IMR-90 (cell line): ENCODE measurements around the gene RNF112. TPM values are rescaled to one million over a fixed set of nuclear protein-coding genes. Genes with fewer than 3 reads are reported as not detected.

Source experiments
- ATAC-seq: fragments of 200-7000 bp; cut with Tn5 transposase; 2 replicates; pipeline ENCODE4 v1.9.1; 2020; ENCODE audit warnings: low read depth, mild to moderate bottlenecking, moderate library complexity
- BruUV-seq: library from RNA; stranded (reverse); fragments of 400-500 nt; replicated peaks from 2 replicates; lab custom pipeline; 2021; lab: Mats Ljungman, UMichigan
- CTCF ChIA-PET: fragments of 300-600 bp; formaldehyde crosslinking; extraction: SDS; loops from one replicate; lab custom pipeline; 2021; ENCODE audit warnings: antibody characterized with exemption; lab: Yijun Ruan, JAX
- POLR2A ChIA-PET: fragments of 300-600 bp; sonication (Branson Sonifier 250); formaldehyde crosslinking; loops from one replicate; lab custom pipeline; 2022; ENCODE audit warnings: antibody characterized with exemption; ENCODE audit not compliant: unreplicated experiment; lab: Charles Lee
- DNase-seq: peaks from one replicate; pipeline ENCODE4 v3.0.0; 2013
- H2AFZ ChIP-seq: replicated peaks from 2 replicates; pipeline ENCODE3; 2013; ENCODE audit warnings: low read length, mild to moderate bottlenecking; ENCODE audit not compliant: poor library complexity
- H2AK5ac ChIP-seq: 2 replicates; pipeline ENCODE4 v1.6.1; 2013; ENCODE audit warnings: low read depth, low read length, inconsistent platforms
- H2AK9ac ChIP-seq: replicated peaks from 2 replicates; pipeline ENCODE3; 2013; ENCODE audit warnings: mild to moderate bottlenecking, low read depth, low read length, moderate library complexity; ENCODE audit not compliant: poor library complexity
- H2BK120ac ChIP-seq: 2 replicates; pipeline ENCODE4 v1.6.1; 2013; ENCODE audit warnings: low read depth, low read length, inconsistent platforms
- H2BK15ac ChIP-seq: 3 replicates; pipeline ENCODE4 v1.6.1; 2013; ENCODE audit warnings: low read depth, low read length, inconsistent platforms
- H2BK20ac ChIP-seq: 2 replicates; pipeline ENCODE4 v1.6.1; 2013; ENCODE audit warnings: low read depth, mild to moderate bottlenecking, inconsistent platforms, low read length, moderate library complexity
- H2BK5ac ChIP-seq: 2 replicates; pipeline ENCODE4 v1.6.1; 2013; ENCODE audit warnings: mild to moderate bottlenecking, low read depth, low read length, inconsistent platforms; ENCODE audit not compliant: poor library complexity, severe bottlenecking
- H3K14ac ChIP-seq: replicated peaks from 2 replicates; pipeline ENCODE4 v1.6.1; 2013; ENCODE audit warnings: low read depth, low read length, inconsistent platforms
- H3K18ac ChIP-seq: 2 replicates; pipeline ENCODE4 v1.6.1; 2013; ENCODE audit warnings: low read depth, low read length, control low read depth
- H3K23ac ChIP-seq: 2 replicates; pipeline ENCODE4 v1.6.1; 2013; ENCODE audit warnings: low read depth, low read length, inconsistent platforms
- H3K27ac ChIP-seq: 2 replicates; pipeline ENCODE4 v1.5.1; 2013; ENCODE audit warnings: mild to moderate bottlenecking, control low read depth, low read length; ENCODE audit not compliant: insufficient read depth
- H3K27me3 ChIP-seq: 2 replicates; pipeline ENCODE4 v1.6.1; 2013; ENCODE audit warnings: low read length; ENCODE audit not compliant: control insufficient read depth, insufficient read depth
- H3K36me3 ChIP-seq: 2 replicates; pipeline ENCODE4 v1.6.1; 2013; ENCODE audit warnings: low read length, mixed read lengths; ENCODE audit not compliant: control insufficient read depth, insufficient read depth
- H3K4ac ChIP-seq: 2 replicates; pipeline ENCODE4 v1.6.1; 2013; ENCODE audit warnings: low read depth, low read length, inconsistent platforms
- H3K4me1 ChIP-seq: 2 replicates; pipeline ENCODE4 v1.6.1; 2013; ENCODE audit warnings: low read length, mixed read lengths; ENCODE audit not compliant: control insufficient read depth, insufficient read depth
- H3K4me2 ChIP-seq: 2 replicates; pipeline ENCODE4 v1.6.1; 2013; ENCODE audit warnings: low read depth, mild to moderate bottlenecking, control low read depth, low read length, moderate library complexity
- H3K4me3 ChIP-seq: 2 replicates; pipeline ENCODE4 v1.5.1; 2013; ENCODE audit warnings: low read depth, mild to moderate bottlenecking, control low read depth, low read length, moderate library complexity; ENCODE audit not compliant: insufficient read depth
- H3K56ac ChIP-seq: 2 replicates; pipeline ENCODE4 v1.6.1; 2013; ENCODE audit warnings: low read length, inconsistent platforms; ENCODE audit not compliant: insufficient read depth; ENCODE audit errors: extremely low read depth
- H3K79me1 ChIP-seq, 2 experiments: 2 replicates each; pipeline ENCODE4 v1.6.1; 2013; ENCODE audit warnings: low read length in 2 of 2, inconsistent platforms in 1 of 2, low read depth in 1 of 2
- H3K9ac ChIP-seq: 2 replicates; pipeline ENCODE4 v1.6.1; 2013; ENCODE audit warnings: low read depth, low read length, control low read depth
- H3K9me1 ChIP-seq: 2 replicates; pipeline ENCODE4 v1.6.1; 2013; ENCODE audit warnings: low read length, inconsistent platforms; ENCODE audit not compliant: insufficient read depth
- H3K9me3 ChIP-seq: 2 replicates; pipeline ENCODE4 v1.6.1; 2013; ENCODE audit warnings: low read length; ENCODE audit not compliant: control insufficient read depth, insufficient read depth
- H4K20me1 ChIP-seq: 2 replicates; pipeline ENCODE4 v1.6.1; 2013; ENCODE audit warnings: low read length, inconsistent platforms; ENCODE audit not compliant: insufficient read depth
- H4K5ac ChIP-seq: 2 replicates; pipeline ENCODE4 v1.6.1; 2013; ENCODE audit warnings: mild to moderate bottlenecking, low read depth, low read length, control low read depth
- H4K8ac ChIP-seq, 2 experiments: 2 replicates each; pipeline ENCODE4 v1.6.1; 2013; ENCODE audit warnings: low read depth in 2 of 2, low read length in 2 of 2, control low read depth in 1 of 2, inconsistent platforms in 1 of 2
- H4K91ac ChIP-seq: 2 replicates; pipeline ENCODE4 v1.6.1; 2013; ENCODE audit warnings: low read depth, low read length, inconsistent platforms; ENCODE audit not compliant: insufficient read depth
- CEBPB ChIP-seq: IDR thresholded peaks from 2 replicates; pipeline ENCODE4 v1.6.1; 2012; ENCODE audit warnings: low read depth, low read length, improper control_type of control experiment
- CHD1 ChIP-seq: IDR thresholded peaks from 2 replicates; pipeline ENCODE4 v1.6.1; 2012; ENCODE audit warnings: low read depth, low read length, improper control_type of control experiment
- FOS ChIP-seq: fragments of 150-350 bp; IDR thresholded peaks from 2 replicates; pipeline ENCODE4 v1.6.1; 2016; ENCODE audit warnings: low read depth, low read length
- MAFK ChIP-seq: IDR thresholded peaks from 2 replicates; pipeline ENCODE4 v1.6.1; 2012; ENCODE audit warnings: low read depth, low read length, improper control_type of control experiment
- MAZ ChIP-seq: IDR thresholded peaks from 2 replicates; pipeline ENCODE4 v1.6.1; 2012; ENCODE audit warnings: low read depth, mild to moderate bottlenecking, low read length, improper control_type of control experiment, moderate library complexity, borderline replicate concordance
- MXI1 ChIP-seq: IDR thresholded peaks from 2 replicates; pipeline ENCODE4 v1.6.1; 2012; ENCODE audit warnings: low read depth, mild to moderate bottlenecking, low read length, moderate library complexity, borderline replicate concordance
- RCOR1 ChIP-seq: IDR thresholded peaks from 2 replicates; pipeline ENCODE4 v1.6.1; 2012; ENCODE audit warnings: mild to moderate bottlenecking, low read length, improper control_type of control experiment; ENCODE audit not compliant: insufficient replicate concordance
- SMC3 ChIP-seq: fragments of 150-350 bp; IDR thresholded peaks from 2 replicates; pipeline ENCODE4 v1.6.1; 2016; ENCODE audit warnings: low read depth, mild to moderate bottlenecking, antibody characterized with exemption, low read length, moderate library complexity
- WGBS, 2 experiments: methylation state at CpG; one replicate each; pipeline versions ENCODE4 v1.1.5 to v1.1.7; 2013; ENCODE audit warnings: missing lambda C conversion rate in 2 of 2; ENCODE audit not compliant: insufficient read length in 1 of 2; ENCODE audit errors: extremely low coverage in 2 of 2; 5-methylcytosine and 5-hydroxymethylcytosine counted together
- dilution Hi-C: fragments of 300-500 bp; cut with HindIII; formaldehyde crosslinking; loops from one replicate; pipeline ENCODE4 v1.14.3; 2018; ENCODE audit warnings: low sequenced_read_pairs; ENCODE audit not compliant: unreplicated experiment
- in situ Hi-C: fragments of 300-500 bp; cut with MboI; formaldehyde crosslinking; loops from 3 replicates; pipeline ENCODE4 v1.14.3; 2019; ENCODE audit warnings: low sequenced_read_pairs, inconsistent platforms, mixed read lengths
- intact Hi-C: fragments of 100-400 bp; cut with micrococcal nuclease; formaldehyde crosslinking; loops from 2 replicates; pipeline ENCODE4 v1.10.0; 2022
- polyA plus RNA-seq, 3 experiments: library from polyadenylated mRNA; depleted of rRNA; stranded (reverse); fragments of >200 nt; gene quantifications; 2 replicates each; pipeline ENCODE4 v1.2.3, GENCODE V29; 2012; ENCODE audit warnings: low replicate concordance in 1 of 3
- total RNA-seq: library from RNA; depleted of rRNA; stranded (reverse); fragments of >200 nt; gene quantifications from 2 replicates; pipeline ENCODE4 v1.2.3, GENCODE V29; 2012

The RNF112 gene
- total and polyA plus RNA-seq, 2 of the 4 experiments (the other 2 are of a cell fraction): 2.5 to 5.7 TPM

DNA sequence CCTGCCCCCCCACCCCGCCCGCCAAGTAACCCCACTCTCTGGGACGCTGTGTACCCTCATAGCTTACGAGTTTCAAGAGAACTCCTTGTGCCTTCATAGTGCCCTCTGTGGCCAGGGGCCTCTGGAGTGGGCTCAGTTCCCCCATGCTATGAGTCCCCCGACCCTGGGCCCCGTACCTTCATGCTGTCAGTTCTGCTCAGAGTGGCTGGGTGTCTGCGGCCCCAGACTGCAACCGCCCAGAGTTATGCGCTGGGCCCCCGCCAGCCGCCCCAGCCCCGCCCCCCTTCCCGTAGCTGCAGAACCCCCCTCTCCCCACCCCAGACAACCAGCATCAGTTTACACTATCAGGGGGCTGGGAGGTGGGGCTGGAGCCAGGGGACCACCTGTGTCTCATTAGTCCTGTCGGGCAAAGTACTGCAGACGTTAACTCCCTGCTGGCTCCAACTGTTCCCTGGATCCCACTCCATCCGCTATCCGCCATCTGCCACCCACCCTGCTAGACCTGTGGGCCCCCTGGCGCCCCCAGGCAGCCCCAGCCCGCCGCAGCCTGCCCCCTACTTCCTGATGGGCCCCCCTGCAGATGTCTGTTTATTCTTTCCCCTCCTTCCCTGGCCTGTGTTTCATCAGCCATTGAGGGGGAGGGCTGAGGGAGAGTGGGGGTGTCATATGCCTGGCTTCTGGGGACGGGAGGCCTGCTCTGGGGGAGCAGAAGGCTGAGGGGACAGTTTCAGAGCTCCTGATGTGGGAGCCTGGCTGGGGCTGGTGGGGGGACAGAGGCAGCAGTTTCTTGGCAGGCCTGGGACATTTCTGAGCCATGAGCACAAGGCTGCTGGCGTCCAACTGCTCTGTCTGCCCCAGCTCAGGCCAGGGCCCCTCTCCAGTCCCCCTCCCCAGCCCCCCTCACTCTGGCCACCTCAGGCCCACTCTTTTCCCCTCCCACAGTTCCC, 23.8 kb upstream of the RNF112 start, which contains the start of gene MFAP4:
TSS of gene MFAP4 (minus strand) at position 217 of the 947 bp plus-strand sequence. CDS start at position 182, 35 bp downstream.
- Histone ChIP-seq H3K27ac (peak within 1 kb of the TSS; percentile 96), H3K27me3 (no peaks in the 10 kb centered on the region), H2BK15ac (peak within 1 kb of the TSS; percentile 76; the same call in 2 of the 3 replicates), H2BK120ac (peak within 1 kb of the TSS; percentile 86), H4K91ac (peak within 1 kb of the TSS; percentile 94), H3K18ac (peak within 1 kb of the TSS; percentile 92), H2BK5ac (peak within 1 kb of the TSS; percentile 98), H3K14ac (peak within 1 kb of the TSS; percentile 93), H2BK20ac (peak within 1 kb of the TSS; percentile 84), H3K79me1 (peaks cover 13 to 40% of the 10 kb centered on the region in 2 experiments), H2AK9ac (peak within 1 kb of the TSS; percentile 98), H3K4me3 (peak within 1 kb of the TSS; percentile 57), H3K4ac (peak within 1 kb of the TSS; percentile 91), H3K4me2 (peak within 1 kb of the TSS; percentile 81), H4K8ac (peak within 1 kb of the TSS; percentile 29 to 87), H3K56ac (peak within 1 kb of the TSS; percentile 70), H4K20me1 (peaks cover 19% of the 10 kb centered on the region), H3K9me1 (peaks cover 43% of the 10 kb centered on the region), H3K4me1 (peaks cover 52% of the 10 kb centered on the region), H2AFZ (peak within 1 kb of the TSS; percentile 85), H3K36me3 (peaks cover 35% of the 10 kb centered on the region), H4K5ac (peak within 1 kb of the TSS; percentile 87), H2AK5ac (peak within 1 kb of the TSS; percentile 95), H3K23ac (peak within 1 kb of the TSS; percentile 95), H3K9me3 (no peaks in the 10 kb centered on the region), H3K9ac (peak within 1 kb of the TSS; percentile 89)
- 0% methylated on average over 6 of the region's 22 CpGs; no CpG with 5 or more reads in 1 of the 2 experiments for WGBS, 2 experiments
- peak; percentile 90 for DNase-seq
- dilution Hi-C loops (no loop called here), intact Hi-C loops (loop anchor here (1.0 to 2.0 kb wide), 2 partner anchors 25 to 122 kb away; partner anchors contain the start of gene B9D1), in situ Hi-C loops (no loop called here)
- BruUV-seq: no TSS peak
- POLR2A ChIA-PET: interaction anchor here (0.6 to 2.2 kb wide), 4 partner anchors 10 to 60 kb away, joined by 5 to 12 read pairs (median 8); partner anchors contain the start of gene MAPK7
- peak; percentile 43 for ATAC-seq
- no peak for TF ChIP-seq CHD1
- TF ChIP-seq SMC3: no peak
- TF ChIP-seq MAFK: no peak
- peak; percentile 80; the same call in 1 of the 2 replicates for TF ChIP-seq MAZ
- TF ChIP-seq RCOR1: no peak
- no peak for TF ChIP-seq MXI1
- no peak for TF ChIP-seq FOS
- TF ChIP-seq CEBPB: 0 out of 2 replicates have a peak, but pooled peaks have one; percentile 7
- CTCF ChIA-PET: interaction anchor here (0.8 to 1.5 kb wide), 2 partner anchors 24 to 60 kb away, joined by 3 to 5 read pairs; no protein-coding TSS in a partner anchor
